Gastrocnemius medialis (tissue), 4 donors: Measurements from ENCODE around the gene BPIFB1. TPM values are rescaled to one million over a fixed set of nuclear protein-coding genes. Genes with fewer than 3 reads are reported as not detected.

ENCODE experiments used
- ATAC-seq, 2 donors: fragments of 150-250 bp; one replicate each; pipeline ENCODE4 v1.9.1; 2016
- DNase-seq, 2 donors: peaks; one replicate each; pipeline ENCODE4 v3.0.0-alpha.2; 2019
- H3K27ac ChIP-seq, 4 donors: fragments of 200-600 bp; sonication (generic); 1 replicate in 1 of 4; 2 replicates in 3 of 4; pipeline ENCODE4 v1.5.1; 2016 to 2018; ENCODE audit warnings: mild to moderate bottlenecking in 2 of 4, moderate library complexity in 1 of 4
- H3K27me3 ChIP-seq, 3 donors: fragments of 200-600 bp; sonication (generic) in 2 of 3; 1 replicate in 1 of 3; 2 replicates in 2 of 3; pipeline versions ENCODE4 v1.5.1 to v1.6.0; 2016 to 2019; ENCODE audit warnings: mild to moderate bottlenecking in 1 of 3, moderate library complexity in 1 of 3
- H3K36me3 ChIP-seq, 2 donors: fragments of 200-600 bp; sonication (generic) in 1 of 2; one replicate each; pipeline ENCODE4 v1.5.1; 2017 to 2018
- H3K4me1 ChIP-seq, 2 donors: fragments of 200-600 bp; sonication (generic) in 1 of 2; one replicate each; pipeline ENCODE4 v1.5.1; 2016 to 2017; ENCODE audit warnings: mild to moderate bottlenecking in 2 of 2
- H3K4me3 ChIP-seq, 4 donors: fragments of 200-600 bp; sonication (generic) in 3 of 4; 1 replicate in 1 of 4; 2 replicates in 3 of 4; pipeline ENCODE4 v1.5.1; 2016 to 2019; ENCODE audit warnings: mild to moderate bottlenecking in 2 of 4
- H3K9me3 ChIP-seq, 3 donors: fragments of 200-600 bp; sonication (generic) in 2 of 3; 1 replicate in 1 of 3; 2 replicates in 2 of 3; pipeline ENCODE4 v1.5.1; 2016 to 2019
- POLR2A ChIP-seq, 2 donors: fragments of 450-650 bp; IDR thresholded peaks; one replicate each; pipeline ENCODE4 v1.6.1; 2017; ENCODE audit warnings: antibody characterized with exemption in 2 of 2, mild to moderate bottlenecking in 2 of 2, moderate library complexity in 2 of 2
- in situ Hi-C, 4 donors: fragments of 200-750 bp; cut with MboI; loops; one replicate each; pipeline versions ENCODE4 v1.15.0 to v1.8.0; 2017; ENCODE audit warnings: low sequenced_read_pairs in 4 of 4
- intact Hi-C: fragments of 100-400 bp; cut with DNase I; formaldehyde crosslinking; loops from one replicate; pipeline ENCODE4 v1.15.1; 2023; ENCODE audit warnings: low total_unique reads
- total RNA-seq, 4 donors: library from RNA; depleted of rRNA; stranded (reverse); fragments of >200 nt; gene quantifications; one replicate each; pipeline versions ENCODE4 v1.1.0 to v1.2.3, GENCODE V29; 2016
- TF ChIP-seq, protein P1 (sequence below), 5 experiments: fragments of 450-650 bp in 3 of 5; fragments of 200-600 bp in 2 of 5; sonication (generic) in 2 of 5; IDR thresholded peaks in 4 of 5; conservative IDR thresholded peaks in 1 of 5; 1 replicate in 4 of 5; 2 replicates in 1 of 5; pipeline ENCODE4 v1.5.1; 2016 to 2019; ENCODE audit warnings: antibody characterized with exemption in 5 of 5, mild to moderate bottlenecking in 3 of 5, moderate library complexity in 3 of 5

The BPIFB1 gene
- total RNA-seq, 4 donors from 2014 or later: not detected

GRCh38 chr20:33290852-33291251 is 7.8 kb downstream of the BPIFB1 start:
- in situ Hi-C loops (loop anchor here (5.0 to 25.0 kb wide), 5 partner anchors 376 to 504 kb away; no protein-coding TSS in a partner anchor), intact Hi-C loops (no loop called here)
- Histone ChIP-seq H3K4me3 (no peak overlapping the region), H3K4me1 (no peaks in the 10 kb centered on the region), H3K9me3 (no peaks in the 10 kb centered on the region), H3K27me3 (peaks cover 3 to 8% (median 3%) of the 10 kb centered on the region in 3 donors), H3K27ac (no peak overlapping the region), H3K36me3 (no peaks in the 10 kb centered on the region)
- ATAC-seq (no peak), DNase-seq (no peak)
- TF ChIP-seq, protein P1, sequence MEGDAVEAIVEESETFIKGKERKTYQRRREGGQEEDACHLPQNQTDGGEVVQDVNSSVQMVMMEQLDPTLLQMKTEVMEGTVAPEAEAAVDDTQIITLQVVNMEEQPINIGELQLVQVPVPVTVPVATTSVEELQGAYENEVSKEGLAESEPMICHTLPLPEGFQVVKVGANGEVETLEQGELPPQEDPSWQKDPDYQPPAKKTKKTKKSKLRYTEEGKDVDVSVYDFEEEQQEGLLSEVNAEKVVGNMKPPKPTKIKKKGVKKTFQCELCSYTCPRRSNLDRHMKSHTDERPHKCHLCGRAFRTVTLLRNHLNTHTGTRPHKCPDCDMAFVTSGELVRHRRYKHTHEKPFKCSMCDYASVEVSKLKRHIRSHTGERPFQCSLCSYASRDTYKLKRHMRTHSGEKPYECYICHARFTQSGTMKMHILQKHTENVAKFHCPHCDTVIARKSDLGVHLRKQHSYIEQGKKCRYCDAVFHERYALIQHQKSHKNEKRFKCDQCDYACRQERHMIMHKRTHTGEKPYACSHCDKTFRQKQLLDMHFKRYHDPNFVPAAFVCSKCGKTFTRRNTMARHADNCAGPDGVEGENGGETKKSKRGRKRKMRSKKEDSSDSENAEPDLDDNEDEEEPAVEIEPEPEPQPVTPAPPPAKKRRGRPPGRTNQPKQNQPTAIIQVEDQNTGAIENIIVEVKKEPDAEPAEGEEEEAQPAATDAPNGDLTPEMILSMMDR (IDR thresholded peaks at IDR 0.05 in 4 of 5, conservative IDR thresholded peaks at IDR 0.05 in 1 of 5): no peak
- no peak for TF ChIP-seq POLR2A (IDR thresholded peaks at IDR 0.05)

GRCh38 chr20:33291416-33291815 is 8.4 kb downstream of the BPIFB1 start:
- H3K9me3 ChIP-seq: no peaks in the 10 kb centered on the region
- TF ChIP-seq POLR2A (IDR thresholded peaks at IDR 0.05): no peak
- TF ChIP-seq, protein P1 (IDR thresholded peaks at IDR 0.05 in 4 of 5, conservative IDR thresholded peaks at IDR 0.05 in 1 of 5): no peak
- no peak for DNase-seq
- ATAC-seq: no peak
- no peaks in the 10 kb centered on the region for H3K4me1 ChIP-seq
- H3K4me3 ChIP-seq: no peak overlapping the region
- peaks cover 3 to 8% (median 3%) of the 10 kb centered on the region in 3 donors for H3K27me3 ChIP-seq
- no peaks in the 10 kb centered on the region for H3K36me3 ChIP-seq
- H3K27ac ChIP-seq: no peak overlapping the region
- intact Hi-C loops (no loop called here), in situ Hi-C loops (loop anchor here (5.0 to 25.0 kb wide), 5 partner anchors 377 to 504 kb away; no protein-coding TSS in a partner anchor)

DNA sequence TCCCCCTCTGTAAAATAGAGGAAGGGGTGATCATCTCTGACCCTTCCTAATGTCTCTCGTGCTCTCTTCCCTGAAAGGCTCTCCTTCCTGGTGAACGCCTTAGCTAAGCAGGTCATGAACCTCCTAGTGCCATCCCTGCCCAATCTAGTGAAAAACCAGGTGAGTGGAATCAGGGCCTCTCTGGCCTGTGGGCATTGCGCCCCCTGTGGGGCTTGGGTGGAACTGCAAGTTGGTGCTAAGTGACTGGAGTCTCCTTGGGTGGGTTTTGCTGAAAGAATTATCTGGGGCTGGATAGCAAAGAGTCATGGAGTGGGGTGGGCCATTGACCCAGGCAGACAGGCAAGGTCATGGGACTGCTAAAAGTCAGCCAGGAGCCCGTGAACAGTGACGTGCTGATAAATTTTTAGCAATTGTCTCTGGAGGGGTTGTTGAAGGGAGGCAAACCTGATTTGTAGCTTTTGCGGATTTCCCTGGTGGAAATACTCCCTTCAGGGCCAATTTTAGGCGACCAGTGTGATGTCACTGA is 8.9 kb downstream of the BPIFB1 start:
- in situ Hi-C loops: loop anchor here (5.0 to 25.0 kb wide), 5 partner anchors 377 to 505 kb away; no protein-coding TSS in a partner anchor
- ATAC-seq: no peak

DNA sequence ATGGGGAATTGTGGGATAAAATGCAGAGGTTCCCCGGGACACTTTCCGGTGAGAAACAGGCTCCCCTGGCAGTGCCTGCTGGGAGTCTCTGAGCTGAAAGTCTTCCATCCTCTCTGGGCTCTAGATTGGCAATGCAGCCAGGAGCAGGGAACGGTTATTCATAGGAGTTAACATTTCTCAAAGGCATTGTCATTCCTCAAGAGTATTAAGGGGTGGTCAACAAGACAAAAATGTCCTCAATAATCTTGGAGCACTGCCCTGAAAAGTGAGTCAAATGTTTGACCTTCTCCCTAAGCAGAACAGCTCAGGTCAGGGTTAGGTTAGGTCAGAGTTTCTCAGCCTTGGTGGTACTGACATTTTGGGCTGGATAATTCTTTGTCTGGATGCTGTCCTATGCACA is 13.2 kb downstream of the BPIFB1 start:
- DNase-seq (no peak), ATAC-seq (no peak)
- Histone ChIP-seq H3K4me1 (no peaks in the 10 kb centered on the region), H3K4me3 (no peak overlapping the region), H3K27ac (no peak overlapping the region), H3K36me3 (no peaks in the 10 kb centered on the region), H3K9me3 (no peaks in the 10 kb centered on the region), H3K27me3 (peaks cover 0 to 12% (median 0%) of the 10 kb centered on the region in 3 donors)
- TF ChIP-seq, protein P1 (IDR thresholded peaks at IDR 0.05 in 4 of 5, conservative IDR thresholded peaks at IDR 0.05 in 1 of 5): no peak
- TF ChIP-seq POLR2A (IDR thresholded peaks at IDR 0.05): no peak
- intact Hi-C loops (no loop called here), in situ Hi-C loops (loop anchor here (10.0 to 25.0 kb wide), 4 partner anchors 381 to 509 kb away; no protein-coding TSS in a partner anchor)

More for the DNA sequence above, 8.9 kb downstream of the BPIFB1 start:
- intact Hi-C loops: no loop called here
- DNase-seq: no peak
- Histone ChIP-seq H3K4me1 (no peaks in the 10 kb centered on the region), H3K27ac (no peak overlapping the region), H3K9me3 (no peaks in the 10 kb centered on the region), H3K4me3 (no peak overlapping the region), H3K36me3 (no peaks in the 10 kb centered on the region), H3K27me3 (peaks cover 3 to 8% (median 3%) of the 10 kb centered on the region in 3 donors)
- TF ChIP-seq, protein P1 (IDR thresholded peaks at IDR 0.05 in 4 of 5, conservative IDR thresholded peaks at IDR 0.05 in 1 of 5): peak; percentile 44 to 68 (median 58)
- TF ChIP-seq POLR2A (IDR thresholded peaks at IDR 0.05): no peak
